ENCODE data around the gene NELFCD.

The NELFCD gene

GRCh38 chr20:59003836-59004492 is 22.9 kb downstream of the NELFCD start:
- no peak overlapping the region for H3K27ac ChIP-seq

GRCh38 chr20:59004493-59004762 is 23.4 kb downstream of the NELFCD start:
- H3K79me2 ChIP-seq: peaks cover 12% of the 10 kb centered on the region
- TF ChIP-seq CTCF (IDR thresholded peaks at IDR 0.05): no peak
- H3K9ac ChIP-seq: no peak overlapping the region
- H3K27ac ChIP-seq: no peak overlapping the region
- H3K27me3 ChIP-seq (ENCODE audit: control insufficient read depth, insufficient read depth, low read length): no peaks in the 10 kb centered on the region
- H3K36me3 ChIP-seq (ENCODE audit: control insufficient read depth, insufficient read depth, low read length): no peaks in the 10 kb centered on the region
- H3K4me1 ChIP-seq: peaks cover 17% of the 10 kb centered on the region
- H3K4me2 ChIP-seq (ENCODE audit: low read length): no peak overlapping the region
- H3K9me3 ChIP-seq (ENCODE audit: control insufficient read depth, low read length): no peaks in the 10 kb centered on the region
- no peak overlapping the region for H2AFZ ChIP-seq
- no peak overlapping the region for H3K4me3 ChIP-seq (ENCODE audit: low read depth, low read length)

More at GRCh38 chr20:59003836-59004492, 22.9 kb downstream of the NELFCD start:
- Histone ChIP-seq H2AFZ (no peak overlapping the region), H3K4me3 (ENCODE audit: low read depth, low read length) (no peak overlapping the region), H3K9me3 (ENCODE audit: control insufficient read depth, low read length) (no peaks in the 10 kb centered on the region), H3K36me3 (ENCODE audit: control insufficient read depth, insufficient read depth, low read length) (no peaks in the 10 kb centered on the region), H3K9ac (no peak overlapping the region), H3K27me3 (ENCODE audit: control insufficient read depth, insufficient read depth, low read length) (no peaks in the 10 kb centered on the region), H3K4me1 (peaks cover 17% of the 10 kb centered on the region), H3K4me2 (ENCODE audit: low read length) (no peak overlapping the region), H3K79me2 (peaks cover 12% of the 10 kb centered on the region)
- TF ChIP-seq CTCF (IDR thresholded peaks at IDR 0.05): no peak

GRCh38 chr20:59004763-59005522 is 23.9 kb downstream of the NELFCD start:
- H3K27ac ChIP-seq: no peak overlapping the region

GRCh38 chr20:59005523-59006166 is 24.6 kb downstream of the NELFCD start:
- Histone ChIP-seq H3K4me2 (ENCODE audit: low read length) (peak overlapping the region; percentile 99), H3K9me3 (ENCODE audit: control insufficient read depth, low read length) (no peaks in the 10 kb centered on the region), H3K4me1 (peaks cover 17% of the 10 kb centered on the region), H3K4me3 (ENCODE audit: low read depth, low read length) (peak overlapping the region; percentile 88), H3K27ac (peak overlapping the region; percentile 56), H3K27me3 (ENCODE audit: control insufficient read depth, insufficient read depth, low read length) (no peaks in the 10 kb centered on the region), H2AFZ (no peak overlapping the region), H3K9ac (no peak overlapping the region), H3K36me3 (ENCODE audit: control insufficient read depth, insufficient read depth, low read length) (no peaks in the 10 kb centered on the region), H3K79me2 (peaks cover 12% of the 10 kb centered on the region)
- TF ChIP-seq CTCF (IDR thresholded peaks at IDR 0.05): no peak

More at GRCh38 chr20:59004763-59005522, 23.9 kb downstream of the NELFCD start:
- no peak for TF ChIP-seq CTCF (IDR thresholded peaks at IDR 0.05)
- Histone ChIP-seq H3K27me3 (ENCODE audit: control insufficient read depth, insufficient read depth, low read length) (no peaks in the 10 kb centered on the region), H3K79me2 (peaks cover 12% of the 10 kb centered on the region), H3K4me3 (ENCODE audit: low read depth, low read length) (peak overlapping the region; percentile 88), H3K4me2 (ENCODE audit: low read length) (peak overlapping the region; percentile 99), H3K9me3 (ENCODE audit: control insufficient read depth, low read length) (no peaks in the 10 kb centered on the region), H2AFZ (no peak overlapping the region), H3K9ac (no peak overlapping the region), H3K4me1 (peaks cover 17% of the 10 kb centered on the region), H3K36me3 (ENCODE audit: control insufficient read depth, insufficient read depth, low read length) (no peaks in the 10 kb centered on the region)
